NCI-H187 treated with DMSO at 0.1 percent for 48 hours (cell line): Measurements from ENCODE around the gene LPAR5.

Source experiments
- DNase-seq: peaks from one replicate; lab custom pipeline; 2025; lab: John Stamatoyannopoulos, UW

LPAR5 gene

GRCh38 chr12:6638305-6638704 lies 2.5 kb upstream of the LPAR5 start:
- DNase-seq = no peak

GRCh38 chr12:6635375-6635855 lies 344 bp downstream of the LPAR5 start:
- DNase-seq = no peak

GRCh38 chr12:6632026-6632983 lies 3.5 kb downstream of the LPAR5 start:
- no peak for DNase-seq

- DNase-seq = no peak
Observed at GRCh38 chr12:6631549-6631961, 4.2 kb downstream of the LPAR5 start.

- no peak for DNase-seq
Observed at GRCh38 chr12:6630736-6631135, 5.0 kb downstream of the LPAR5 start.

- no peak for DNase-seq
Observed at GRCh38 chr12:6627616-6628015, 8.1 kb downstream of the LPAR5 start.

- DNase-seq = no peak
Observed at GRCh38 chr12:6626654-6627283, 9.0 kb downstream of the LPAR5 start.

- DNase-seq = no peak
Observed at GRCh38 chr12:6620885-6621274, 14.9 kb downstream of the LPAR5 start.

GRCh38 chr12:6620137-6620884 lies 15.4 kb downstream of the LPAR5 start:
- no peak for DNase-seq

- DNase-seq = no peak
Observed at GRCh38 chr12:6618483-6619225, 17.1 kb downstream of the LPAR5 start.

GRCh38 chr12:6615802-6616201 lies 20.0 kb downstream of the LPAR5 start:
- no peak for DNase-seq

- DNase-seq = no peak
Observed at GRCh38 chr12:6614513-6615172, 21.1 kb downstream of the LPAR5 start.

- DNase-seq = peak; percentile 89
Observed at GRCh38 chr12:6613776-6614512, 21.8 kb downstream of the LPAR5 start.

GRCh38 chr12:6613015-6613775 lies 22.6 kb downstream of the LPAR5 start:
- DNase-seq = peak; percentile 75

GRCh38 chr12:6612652-6613014 lies 23.1 kb downstream of the LPAR5 start:
- DNase-seq = no peak

GRCh38 chr12:6612247-6612646 lies 23.5 kb downstream of the LPAR5 start:
- DNase-seq = no peak

- no peak for DNase-seq
Observed at GRCh38 chr12:6608592-6609281, 27.0 kb downstream of the LPAR5 start.

- DNase-seq = peak; percentile 96
Observed at GRCh38 chr12:6607751-6608591, 27.8 kb downstream of the LPAR5 start.
